HCT116 (cell line): ENCODE results near the gene LRRN4CL. TPM values are rescaled to one million over a fixed set of nuclear protein-coding genes. Genes with fewer than 3 reads are reported as not detected.

ENCODE experiments used
- ATAC-seq: fragments of 200-7000 bp; cut with Tn5 transposase; 2 replicates; pipeline ENCODE4 v1.9.1; 2020; ENCODE audit warnings: mild to moderate bottlenecking, moderate library complexity
- BruUV-seq: library from RNA; stranded (reverse); fragments of 400-500 nt; replicated peaks from 2 replicates; lab custom pipeline; 2021; lab: Mats Ljungman, UMichigan
- CTCF ChIA-PET: fragments of 300-600 bp; sonication (Branson Sonifier 250); formaldehyde crosslinking; loops from one replicate; lab custom pipeline; 2021; ENCODE audit warnings: antibody characterized with exemption; lab: Charles Lee
- POLR2A ChIA-PET: fragments of 300-600, 350-600 bp; sonication (Branson Sonifier 250); formaldehyde crosslinking; loops from one replicate; lab custom pipeline; 2021; ENCODE audit warnings: antibody characterized with exemption; lab: Charles Lee
- RAD21 ChIA-PET, 2 experiments: fragments of 300-600 bp; sonication (Branson Sonifier 250); formaldehyde crosslinking; loops; one replicate each; lab custom pipeline; 2023; ENCODE audit warnings: low total read pairs in 2 of 2; ENCODE audit not compliant: uncharacterized antibody in 2 of 2, unreplicated experiment in 2 of 2, low non-redundant PET in 1 of 2; lab: Charles Lee
- DNase-seq: peaks from one replicate; pipeline ENCODE4 v3.0.0-alpha.2; 2010; ENCODE audit warnings: low read depth, low spot score
- H2AFZ ChIP-seq: fragments of 200-600 bp; shearing (Covaris generic), sonication (generic); 2 replicates; pipeline ENCODE4 v1.6.1; 2017; ENCODE audit warnings: low read depth, mixed run types, mixed read lengths, antibody characterized with exemption, low read length; ENCODE audit not compliant: poor library complexity, severe bottlenecking
- H3K27ac ChIP-seq: 2 replicates; pipeline ENCODE4 v1.5.1; 2012; ENCODE audit warnings: low read depth, low read length
- H3K27me3 ChIP-seq: fragments of 200-600 bp; sonication (generic); 2 replicates; pipeline ENCODE4 v1.6.1; 2016; ENCODE audit warnings: mixed run types, low read length, mixed read lengths; ENCODE audit not compliant: insufficient read depth
- H3K36me3 ChIP-seq, 2 experiments: fragments of 200-500 bp in 1 of 2; fragments of 200-600 bp in 1 of 2; sonication (Bioruptor generic) in 1 of 2; sonication (generic) in 1 of 2; 2 replicates each; pipeline versions ENCODE4 v1.5.1 to v1.6.1; 2014 to 2016; ENCODE audit warnings: low read length in 2 of 2, inconsistent platforms in 1 of 2, mixed read lengths in 1 of 2, mixed run types in 1 of 2; ENCODE audit not compliant: insufficient read depth in 2 of 2, control insufficient read depth in 1 of 2
- H3K4me1 ChIP-seq, 2 experiments: fragments of 200-600 bp in 1 of 2; sonication (generic) in 1 of 2; 2 replicates each; pipeline versions ENCODE4 v1.5.1 to v1.6.1; 2012 to 2017; ENCODE audit warnings: low read length in 2 of 2, inconsistent platforms in 1 of 2, mild to moderate bottlenecking in 1 of 2, mixed read lengths in 1 of 2, mixed run types in 1 of 2, moderate library complexity in 1 of 2; ENCODE audit not compliant: insufficient read depth in 2 of 2, control insufficient read depth in 1 of 2
- H3K4me2 ChIP-seq: fragments of 200-600 bp; sonication (generic); 2 replicates; pipeline ENCODE4 v1.6.1; 2017; ENCODE audit warnings: mixed run types, low read length, mixed read lengths
- H3K4me3 ChIP-seq, 2 experiments: fragments of 200-600 bp in 1 of 2; sonication (generic) in 1 of 2; replicated peaks in 1 of 2; 2 replicates each; pipeline ENCODE4 v1.5.1; 2011 to 2016; ENCODE audit warnings: low read length in 2 of 2, control low read depth in 1 of 2, low read depth in 1 of 2, mild to moderate bottlenecking in 1 of 2, mixed read lengths in 1 of 2, mixed run types in 1 of 2
- H3K79me2 ChIP-seq: fragments of 200-600 bp; sonication (generic); 2 replicates; pipeline ENCODE4 v1.6.1; 2017; ENCODE audit warnings: mild to moderate bottlenecking, mixed run types, low read length, moderate library complexity, mixed read lengths; ENCODE audit not compliant: insufficient read depth
- H3K9ac ChIP-seq: fragments of 200-600 bp; sonication (generic); 2 replicates; pipeline ENCODE4 v1.6.1; 2016; ENCODE audit warnings: low read length, mixed read lengths
- H3K9me2 ChIP-seq: fragments of 200-600 bp; sonication (generic), shearing (Covaris generic); 2 replicates; pipeline ENCODE4 v1.6.1; 2017; ENCODE audit warnings: mixed run types, mild to moderate bottlenecking, moderate library complexity; ENCODE audit not compliant: insufficient read depth
- H3K9me3 ChIP-seq, 2 experiments: fragments of 200-500 bp in 1 of 2; fragments of 200-600 bp in 1 of 2; sonication (Bioruptor generic) in 1 of 2; sonication (generic) in 1 of 2; 2 replicates each; pipeline ENCODE4 v1.6.1; 2014 to 2017; ENCODE audit warnings: low read length in 2 of 2, mixed read lengths in 2 of 2, inconsistent platforms in 1 of 2, low read depth in 1 of 2, mild to moderate bottlenecking in 1 of 2, mixed run types in 1 of 2, moderate library complexity in 1 of 2; ENCODE audit not compliant: control insufficient read depth in 1 of 2, insufficient read depth in 1 of 2
- H4K20me1 ChIP-seq: fragments of 200-600 bp; sonication (generic), shearing (Covaris generic); 2 replicates; pipeline ENCODE4 v1.6.1; 2017; ENCODE audit warnings: mixed run types, mild to moderate bottlenecking, moderate library complexity; ENCODE audit not compliant: insufficient read depth
- ATF3 ChIP-seq: IDR thresholded peaks from 2 replicates; pipeline ENCODE4 v1.6.1; 2012
- CBX3 ChIP-seq: IDR thresholded peaks from 2 replicates; pipeline ENCODE4 v1.6.1; 2012; ENCODE audit warnings: low read depth
- EGR1 ChIP-seq: IDR thresholded peaks from 2 replicates; pipeline ENCODE4 v1.6.1; 2012; ENCODE audit warnings: low read depth
- ELF1 ChIP-seq: IDR thresholded peaks from 2 replicates; pipeline ENCODE4 v1.6.1; 2012; ENCODE audit warnings: low read depth, borderline replicate concordance
- EZH2 ChIP-seq: fragments of 200-600 bp; sonication (generic); IDR thresholded peaks from 2 replicates; pipeline ENCODE4 v1.6.1; 2017; ENCODE audit warnings: antibody characterized with exemption, mixed run types
- EZH2phosphoT487 ChIP-seq: fragments of 200-600 bp; IDR thresholded peaks from 2 replicates; pipeline ENCODE4 v1.6.1; 2018; ENCODE audit warnings: antibody characterized with exemption, borderline replicate concordance
- FOSL1 ChIP-seq: IDR thresholded peaks from 2 replicates; pipeline ENCODE4 v1.6.1; 2012; ENCODE audit warnings: low read depth
- JUND ChIP-seq: IDR thresholded peaks from 2 replicates; pipeline ENCODE4 v1.6.1; 2012
- MAX ChIP-seq: IDR thresholded peaks from 2 replicates; pipeline ENCODE4 v1.6.1; 2012
- POLR2A ChIP-seq: IDR thresholded peaks from 2 replicates; pipeline ENCODE4 v1.7.0; 2011; ENCODE audit warnings: borderline replicate concordance; ENCODE audit not compliant: insufficient read depth, insufficient read length; ENCODE audit errors: extremely low read depth
- POLR2AphosphoS5 ChIP-seq: IDR thresholded peaks from 2 replicates; pipeline ENCODE4 v1.6.1; 2011; ENCODE audit warnings: mild to moderate bottlenecking, low read depth, low read length, moderate library complexity
- RAD21 ChIP-seq: IDR thresholded peaks from 2 replicates; pipeline ENCODE4 v1.6.1; 2012; ENCODE audit warnings: low read depth, mild to moderate bottlenecking
- SIN3A ChIP-seq: IDR thresholded peaks from 2 replicates; pipeline ENCODE4 v1.6.1; 2012; ENCODE audit warnings: low read depth
- SP1 ChIP-seq: IDR thresholded peaks from 2 replicates; pipeline ENCODE4 v1.6.1; 2012; ENCODE audit warnings: low read depth
- SRF ChIP-seq: IDR thresholded peaks from 2 replicates; pipeline ENCODE4 v1.6.1; 2012; ENCODE audit warnings: low read depth
- TCF7L2 ChIP-seq: IDR thresholded peaks from 2 replicates; pipeline ENCODE4 v1.7.0; 2011; ENCODE audit warnings: borderline replicate concordance, inconsistent platforms; ENCODE audit not compliant: insufficient read depth, insufficient read length; ENCODE audit errors: extremely low read depth
- ZBTB33 ChIP-seq: IDR thresholded peaks from 2 replicates; pipeline ENCODE4 v1.6.1; 2011; ENCODE audit warnings: mild to moderate bottlenecking, low read length, moderate library complexity; ENCODE audit not compliant: insufficient replicate concordance; ENCODE audit errors: extremely low read depth
- ZFX ChIP-seq: fragments of 450-650 bp; IDR thresholded peaks from 2 replicates; pipeline ENCODE4 v1.6.1; 2017
- intact Hi-C: fragments of 100-400 bp; cut with micrococcal nuclease; formaldehyde crosslinking; loops from 2 replicates; pipeline ENCODE4 v1.10.0; 2022
- total RNA-seq: library from RNA; stranded (reverse); gene quantifications from one replicate; pipeline ENCODE4 v1.2.1, GENCODE V29; 2021; ENCODE audit not compliant: unreplicated experiment

LRRN4CL gene
- total RNA-seq, 1 experiment from 2014 or later = 0.71 TPM

GRCh38 chr11:62665599-62666258 lies 23.6 kb downstream of the LRRN4CL start:
- Histone ChIP-seq H3K4me3 (peak overlapping the region; percentile 99), H3K4me2 (peak overlapping the region; percentile 98), H2AFZ (no peak overlapping the region), H3K79me2 (peaks cover 62% of the 10 kb centered on the region), H3K27me3 (no peaks in the 10 kb centered on the region), H3K27ac (peak overlapping the region; percentile 96), H3K9me3 (no peaks in the 10 kb centered on the region), H4K20me1 (no peaks in the 10 kb centered on the region), H3K36me3 (peaks cover 11 to 32% of the 10 kb centered on the region in 2 experiments; a peak in 3 of 4 replicates), H3K4me1 (peaks cover 29 to 49% of the 10 kb centered on the region in 2 experiments; a peak in 3 of 4 replicates), H3K9ac (peak overlapping the region; percentile 100), H3K9me2 (no peaks in the 10 kb centered on the region)
- DNase-seq (no peak), ATAC-seq (peak; percentile 12)
- BruUV-seq = no TSS peak
- intact Hi-C loops = no loop called here
- TF ChIP-seq CBX3 = no peak
- no peak for TF ChIP-seq RAD21
- 0 out of 2 replicates have a peak, but pooled peaks have one; percentile 0 for TF ChIP-seq ZFX
- no peak for TF ChIP-seq JUND
- no peak for TF ChIP-seq ZBTB33
- peak; percentile 54; the same call in 1 of the 2 replicates for TF ChIP-seq POLR2AphosphoS5
- no peak for TF ChIP-seq SIN3A
- TF ChIP-seq EGR1 = no peak
- no peak for TF ChIP-seq SP1
- TF ChIP-seq TCF7L2 = no peak
- no peak for TF ChIP-seq ELF1
- peak; percentile 29 for TF ChIP-seq POLR2A
- no peak for TF ChIP-seq EZH2phosphoT487
- TF ChIP-seq ATF3 = no peak
- no peak for TF ChIP-seq FOSL1
- TF ChIP-seq EZH2 = no peak
- no peak for TF ChIP-seq MAX
- TF ChIP-seq SRF = no peak
- ChIA-PET CTCF (interaction anchor here (0.6 to 1.9 kb wide), 7 partner anchors 11 to 327 kb away, joined by 3 to 6 read pairs (median 4); partner anchors contain the start of genes INTS5 and TUT1), RAD21 (interaction anchor here in 1 of 2 experiments (1.7 kb wide), 1 partner anchor 13 kb away, joined by 6 read pairs; the partner anchor contains the start of gene INTS5), POLR2A (interaction anchor here (0.7 to 8.9 kb wide), 33 partner anchors 9 to 1523 kb away, joined by 3 to 195 read pairs (median 6); partner anchors contain the start of genes B3GAT3, EEF1G, GANAB and HNRNPUL2)
